Measurements from ENCODE around the gene MSI2.

- no peak for TF ChIP-seq CTCF (IDR thresholded peaks at IDR 0.05)
- no peak for TF ChIP-seq POLR2A (IDR thresholded peaks at IDR 0.05)
Observed at GRCh38 chr17:57732062-57732461, 475.7 kb downstream of the MSI2 start.
